ENCODE measurements around the gene CDH23. TPM values are rescaled to one million over a fixed set of nuclear protein-coding genes. Genes with fewer than 3 reads are reported as not detected.

The CDH23 gene
- total and polyA plus RNA-seq, 9 of the 15 experiments (the other 6 are each of a cell fraction or from before 2014, with no cell fraction given) = 0.18 to 1.2 (median 0.47) TPM

- TF ChIP-seq E2F4 (CRISPR knock-in tag; IDR thresholded peaks at IDR 0.05; ENCODE audit: low read depth) (no peak), RBM22 (IDR thresholded peaks at IDR 0.05; ENCODE audit: low read depth, low read length, poor library complexity, severe bottlenecking) (no peak), POLR2A (conservative IDR thresholded peaks at IDR 0.05) (no peak), ATF1 (CRISPR knock-in tag; IDR thresholded peaks at IDR 0.05) (no peak), ATF1 (tag; IDR thresholded peaks at IDR 0.05) (peak; percentile 65), FOXM1 (IDR thresholded peaks at IDR 0.05; ENCODE audit: low read depth) (no peak), FOXM1 (CRISPR knock-in tag; IDR thresholded peaks at IDR 0.05; ENCODE audit: low read depth) (no peak), ZNF707 (CRISPR knock-in tag; conservative IDR thresholded peaks at IDR 0.05) (no peak), CREB1 (IDR thresholded peaks at IDR 0.05) (no peak), CREB1 (CRISPR knock-in tag; IDR thresholded peaks at IDR 0.05) (0 out of 2 replicates have a peak, but pooled peaks have one; percentile 15), ZSCAN32 (CRISPR knock-in tag; IDR thresholded peaks at IDR 0.05) (no peak), HBP1 (CRISPR knock-in tag; IDR thresholded peaks at IDR 0.05) (peak; percentile 8; the same call in 1 of the 2 replicates), NKRF (IDR thresholded peaks at IDR 0.05; ENCODE audit: borderline replicate concordance) (no peak), SIX5 (IDR thresholded peaks at IDR 0.05; ENCODE audit: borderline replicate concordance in 1 of 2, insufficient read depth in 1 of 2, low read depth in 1 of 2, low read length in 2 of 2) (no peak), ZNF124 (CRISPR knock-in tag; IDR thresholded peaks at IDR 0.05) (no peak), ZNF778 (CRISPR knock-in tag; IDR thresholded peaks at IDR 0.05) (no peak), STAT5B (CRISPR knock-in tag; IDR thresholded peaks at IDR 0.05) (no peak), CCAR2 (IDR thresholded peaks at IDR 0.05; ENCODE audit: low read depth, low read length) (no peak), TCF7L2 (IDR thresholded peaks at IDR 0.05; ENCODE audit: low read depth, low read length) (0 out of 2 replicates have a peak, but pooled peaks have one; percentile 31), ZNF518B (CRISPR knock-in tag; IDR thresholded peaks at IDR 0.05) (no peak), PRPF4 (IDR thresholded peaks at IDR 0.05; ENCODE audit: insufficient read depth, low read depth, low read length, poor library complexity, severe bottlenecking) (no peak)
Measured at GRCh38 chr10:71746344-71747037, 349.8 kb downstream of the CDH23 start (continued).
